Suprapubic skin (tissue), 4 donors: ENCODE data around the gene SLC1A7. TPM values are rescaled to one million over a fixed set of nuclear protein-coding genes. Genes with fewer than 3 reads are reported as not detected.

Source experiments
- DNase-seq, 2 donors: peaks; one replicate each; pipeline ENCODE4 v3.0.0-alpha.2; 2019; ENCODE audit warnings: low spot score in 2 of 2
- H3K27ac ChIP-seq: fragments of 200-600 bp; sonication (generic); one replicate; pipeline ENCODE4 v1.5.1; 2019
- H3K27me3 ChIP-seq: fragments of 200-600 bp; sonication (generic); one replicate; pipeline ENCODE4 v1.5.1; 2019
- H3K36me3 ChIP-seq: fragments of 200-600 bp; sonication (generic); one replicate; pipeline ENCODE4 v1.5.1; 2019
- H3K4me1 ChIP-seq: fragments of 200-600 bp; sonication (generic); one replicate; pipeline ENCODE4 v1.5.1; 2019
- H3K4me3 ChIP-seq: fragments of 200-600 bp; sonication (generic); one replicate; pipeline ENCODE4 v1.5.1; 2019; ENCODE audit warnings: mild to moderate bottlenecking
- H3K9me3 ChIP-seq: fragments of 200-600 bp; sonication (generic); one replicate; pipeline ENCODE4 v1.5.1; 2019
- EP300 ChIP-seq: sonication (generic); formaldehyde crosslinking; IDR thresholded peaks from one replicate; pipeline ENCODE4 v1.6.1; 2017; ENCODE audit warnings: antibody characterized with exemption
- POLR2A ChIP-seq, 2 donors: fragments of 450-650 bp; IDR thresholded peaks; one replicate each; pipeline ENCODE4 v1.6.1; 2017; ENCODE audit warnings: antibody characterized with exemption in 2 of 2, mild to moderate bottlenecking in 2 of 2, moderate library complexity in 2 of 2
- POLR2AphosphoS5 ChIP-seq, 3 donors: sonication (generic); formaldehyde crosslinking; IDR thresholded peaks; one replicate each; pipeline ENCODE4 v1.6.1; 2017; ENCODE audit warnings: antibody characterized with exemption in 3 of 3
- WGBS: methylation state at CpG from one replicate; pipeline ENCODE4 v1.1.5; 2018; 5-methylcytosine and 5-hydroxymethylcytosine counted together
- total RNA-seq, 4 donors: library from RNA; depleted of rRNA; stranded (reverse); fragments of >200 nt; gene quantifications; one replicate each; pipeline ENCODE4 v1.1.0, GENCODE V29; 2016
- TF ChIP-seq, protein P1 (sequence below), 2 donors: fragments of 200-600 bp in 1 of 2; fragments of 450-650 bp in 1 of 2; sonication (generic) in 1 of 2; IDR thresholded peaks; one replicate each; pipeline ENCODE4 v1.5.1; 2016 to 2019; ENCODE audit warnings: antibody characterized with exemption in 2 of 2, mild to moderate bottlenecking in 1 of 2, moderate library complexity in 1 of 2

The SLC1A7 gene
- total RNA-seq, 4 donors from 2014 or later: not detected

DNA sequence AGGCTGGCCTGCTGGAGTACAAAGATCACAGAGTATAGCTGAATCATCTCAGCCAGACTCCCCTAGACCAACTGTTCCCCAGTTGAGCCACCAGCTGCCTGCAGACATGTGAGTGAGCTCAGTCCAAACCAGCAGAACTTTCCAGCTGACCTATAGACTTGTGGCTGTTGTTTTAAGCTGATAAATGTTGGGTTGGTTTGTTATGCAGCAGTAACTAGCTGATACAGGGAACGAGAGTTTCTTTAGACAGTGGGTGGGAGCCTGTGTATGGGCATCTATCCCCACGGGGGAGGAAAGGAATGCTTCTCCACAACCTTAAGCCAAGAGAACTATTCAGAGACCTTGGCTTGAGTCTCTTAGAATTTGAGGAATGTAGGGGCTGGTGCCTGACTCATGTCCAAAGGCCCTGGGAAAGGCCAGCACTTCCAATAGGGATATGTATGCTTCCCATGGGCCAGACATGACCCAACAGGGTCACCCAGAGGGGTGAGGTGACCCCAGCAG lies 30.1 kb downstream of the SLC1A7 start:
- Histone ChIP-seq H3K4me3 (no peak overlapping the region), H3K36me3 (no peaks in the 10 kb centered on the region), H3K9me3 (no peaks in the 10 kb centered on the region), H3K27ac (no peak overlapping the region), H3K27me3 (no peaks in the 10 kb centered on the region), H3K4me1 (peaks cover 31% of the 10 kb centered on the region)
- TF ChIP-seq, protein P1, sequence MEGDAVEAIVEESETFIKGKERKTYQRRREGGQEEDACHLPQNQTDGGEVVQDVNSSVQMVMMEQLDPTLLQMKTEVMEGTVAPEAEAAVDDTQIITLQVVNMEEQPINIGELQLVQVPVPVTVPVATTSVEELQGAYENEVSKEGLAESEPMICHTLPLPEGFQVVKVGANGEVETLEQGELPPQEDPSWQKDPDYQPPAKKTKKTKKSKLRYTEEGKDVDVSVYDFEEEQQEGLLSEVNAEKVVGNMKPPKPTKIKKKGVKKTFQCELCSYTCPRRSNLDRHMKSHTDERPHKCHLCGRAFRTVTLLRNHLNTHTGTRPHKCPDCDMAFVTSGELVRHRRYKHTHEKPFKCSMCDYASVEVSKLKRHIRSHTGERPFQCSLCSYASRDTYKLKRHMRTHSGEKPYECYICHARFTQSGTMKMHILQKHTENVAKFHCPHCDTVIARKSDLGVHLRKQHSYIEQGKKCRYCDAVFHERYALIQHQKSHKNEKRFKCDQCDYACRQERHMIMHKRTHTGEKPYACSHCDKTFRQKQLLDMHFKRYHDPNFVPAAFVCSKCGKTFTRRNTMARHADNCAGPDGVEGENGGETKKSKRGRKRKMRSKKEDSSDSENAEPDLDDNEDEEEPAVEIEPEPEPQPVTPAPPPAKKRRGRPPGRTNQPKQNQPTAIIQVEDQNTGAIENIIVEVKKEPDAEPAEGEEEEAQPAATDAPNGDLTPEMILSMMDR (IDR thresholded peaks at IDR 0.05): no peak
- TF ChIP-seq EP300 (no peak), POLR2A (IDR thresholded peaks at IDR 0.05) (no peak), POLR2AphosphoS5 (IDR thresholded peaks at IDR 0.05) (no peak)
- DNase-seq: no peak
- 71% methylated on average over 2 of the region's 2 CpGs for WGBS

DNA sequence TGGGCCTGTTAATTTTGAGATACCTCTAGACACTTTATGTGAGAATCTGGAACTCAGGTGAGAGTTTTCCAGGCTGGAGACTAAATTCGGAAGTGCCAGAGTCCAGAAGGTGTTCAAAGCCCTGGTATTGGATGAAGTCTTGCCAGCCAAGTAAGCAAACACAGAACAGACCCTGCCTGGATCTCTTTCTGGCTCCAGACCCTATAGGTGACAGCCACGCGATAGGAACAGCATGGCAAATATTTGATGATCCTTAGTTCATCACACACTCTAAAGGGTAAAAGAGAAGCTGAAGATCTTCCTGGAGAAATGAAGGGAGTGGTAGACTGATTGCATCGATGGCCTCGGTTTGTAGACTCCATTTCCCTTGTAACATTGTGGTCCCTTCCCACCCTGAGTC lies 30.7 kb downstream of the SLC1A7 start:
- Histone ChIP-seq H3K4me3 (no peak overlapping the region), H3K36me3 (no peaks in the 10 kb centered on the region), H3K27ac (no peak overlapping the region), H3K27me3 (no peaks in the 10 kb centered on the region), H3K4me1 (peaks cover 31% of the 10 kb centered on the region), H3K9me3 (no peaks in the 10 kb centered on the region)
- WGBS: 76% methylated on average over 5 of the region's 5 CpGs
- no peak for TF ChIP-seq EP300
- TF ChIP-seq POLR2A (IDR thresholded peaks at IDR 0.05): no peak
- no peak for DNase-seq

DNA sequence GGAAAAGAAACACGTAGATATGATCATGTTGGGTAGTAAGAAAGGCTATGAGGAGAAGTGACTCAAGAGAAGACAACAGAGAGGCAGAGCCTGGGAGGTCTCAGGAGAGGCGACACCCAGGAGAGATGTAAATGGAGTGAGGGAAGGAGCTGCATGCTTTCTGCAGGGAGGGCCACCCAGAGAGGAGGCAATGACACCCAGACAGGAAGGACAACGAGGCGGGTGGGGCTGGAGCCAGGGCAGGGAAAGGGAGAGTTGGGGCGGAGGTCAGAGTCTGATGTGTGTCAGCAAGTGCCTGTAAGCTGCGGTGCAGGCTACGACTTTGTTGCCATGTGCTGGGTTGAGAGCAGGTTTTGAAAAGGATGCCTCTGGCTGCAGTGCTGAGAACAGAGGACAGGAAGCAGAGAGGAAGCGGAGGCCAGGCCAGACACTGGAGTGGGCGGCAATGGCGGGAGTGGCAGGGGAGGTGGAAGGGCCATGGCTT lies 31.3 kb downstream of the SLC1A7 start:
- Histone ChIP-seq H3K4me3 (no peak overlapping the region), H3K27ac (peak overlapping the region; percentile 70), H3K27me3 (no peaks in the 10 kb centered on the region), H3K9me3 (no peaks in the 10 kb centered on the region), H3K36me3 (no peaks in the 10 kb centered on the region), H3K4me1 (peaks cover 31% of the 10 kb centered on the region)
- 55% methylated on average over 10 of the region's 10 CpGs for WGBS
- no peak for TF ChIP-seq POLR2AphosphoS5 (IDR thresholded peaks at IDR 0.05)
- TF ChIP-seq, protein P1 (IDR thresholded peaks at IDR 0.05): no peak
- DNase-seq: no peak

DNA sequence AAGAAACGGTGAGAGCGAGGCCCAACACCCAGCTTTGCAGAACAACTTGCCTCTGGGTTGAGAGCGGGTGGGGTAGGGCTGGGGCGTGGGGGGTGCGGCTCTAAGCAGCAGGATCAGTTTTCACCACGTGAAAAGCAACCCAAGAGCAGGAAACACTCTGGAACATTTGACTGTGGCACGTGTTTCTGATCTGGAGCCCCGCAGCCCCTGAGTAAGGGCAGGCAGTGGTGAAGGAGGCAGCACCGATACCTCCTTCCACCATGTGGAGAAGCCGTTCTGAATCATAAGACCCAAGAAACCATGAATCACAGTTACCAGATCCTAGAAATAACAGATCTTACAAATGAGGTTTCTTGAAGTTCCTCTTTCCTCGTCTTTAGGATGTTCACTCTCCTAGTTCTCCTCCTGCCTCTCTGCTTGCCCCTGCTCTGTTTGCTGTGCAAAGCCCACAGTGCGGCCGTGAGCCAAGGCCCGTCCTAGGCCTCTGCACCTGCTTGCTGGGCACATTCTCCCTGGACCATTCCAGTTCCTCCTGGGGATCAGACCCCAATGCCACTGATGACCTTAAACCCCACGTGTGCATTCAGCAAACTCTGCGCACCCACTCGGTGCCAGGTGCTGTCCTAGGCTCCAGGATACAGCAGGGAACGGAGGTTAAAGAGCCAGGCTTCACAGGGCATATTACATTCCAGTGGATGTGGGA lies 31.9 kb downstream of the SLC1A7 start:
- Histone ChIP-seq H3K4me3 (no peak overlapping the region), H3K27ac (peak overlapping the region; percentile 70), H3K4me1 (peaks cover 31% of the 10 kb centered on the region), H3K36me3 (no peaks in the 10 kb centered on the region), H3K9me3 (no peaks in the 10 kb centered on the region), H3K27me3 (no peaks in the 10 kb centered on the region)
- WGBS: 58% methylated on average over 15 of the region's 18 CpGs
- DNase-seq: no peak
- TF ChIP-seq POLR2AphosphoS5 (IDR thresholded peaks at IDR 0.05) (no peak), EP300 (no peak), POLR2A (IDR thresholded peaks at IDR 0.05) (no peak)
- TF ChIP-seq, protein P1 (IDR thresholded peaks at IDR 0.05): no peak

DNA sequence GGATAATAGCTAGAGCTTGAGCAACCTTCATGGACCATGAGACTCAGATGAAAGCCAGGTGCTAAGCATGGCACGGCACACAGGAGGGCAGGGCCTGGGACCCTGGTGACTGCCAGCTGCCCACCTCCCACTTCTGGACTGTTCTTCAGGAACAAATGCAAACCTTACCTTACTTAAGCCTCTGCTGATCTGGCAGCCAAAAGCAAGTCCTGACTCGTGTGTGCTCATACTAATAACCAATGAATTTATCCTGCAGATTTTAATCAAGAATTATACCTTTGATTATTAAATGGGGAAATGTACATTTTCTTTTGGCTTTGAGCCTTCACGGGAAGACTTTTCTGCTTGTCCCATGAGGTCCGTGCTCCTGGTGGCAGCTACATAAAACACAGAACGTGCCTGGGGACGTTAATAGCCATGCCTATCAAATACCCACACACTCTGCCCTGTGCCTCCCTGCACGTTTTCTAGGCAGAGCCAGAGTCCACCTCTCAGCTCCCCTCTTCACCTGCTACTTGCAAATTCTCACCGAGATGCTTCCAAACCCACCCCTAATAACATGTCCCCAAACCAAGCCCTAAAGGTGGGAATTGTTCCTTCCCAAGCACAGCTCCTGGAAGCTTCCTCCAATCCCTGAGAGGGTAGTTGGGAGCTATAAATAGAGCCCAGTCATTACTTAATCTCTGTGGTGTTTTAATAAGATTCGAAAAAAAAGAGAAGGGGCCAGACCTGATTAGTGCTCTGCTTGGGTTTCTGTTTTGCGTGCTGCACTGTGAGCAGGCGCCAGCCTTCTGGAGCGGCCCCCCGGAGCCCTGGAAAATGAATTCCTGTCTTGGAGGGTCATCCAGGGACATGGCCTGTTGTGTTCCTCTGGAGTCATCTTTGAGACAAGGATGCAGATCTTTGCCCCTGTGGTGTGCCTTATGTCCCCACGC lies 33.5 kb downstream of the SLC1A7 start:
- H3K36me3 ChIP-seq: no peaks in the 10 kb centered on the region
- DNase-seq: no peak
- no peaks in the 10 kb centered on the region for H3K27me3 ChIP-seq
- no peak for TF ChIP-seq EP300
- TF ChIP-seq, protein P1 (IDR thresholded peaks at IDR 0.05): no peak
- TF ChIP-seq POLR2AphosphoS5 (IDR thresholded peaks at IDR 0.05): no peak
- no peak for TF ChIP-seq POLR2A (IDR thresholded peaks at IDR 0.05)
- no peak overlapping the region for H3K4me3 ChIP-seq
- WGBS: 40% methylated on average over 13 of the region's 14 CpGs
- peaks cover 31% of the 10 kb centered on the region for H3K4me1 ChIP-seq
- H3K9me3 ChIP-seq: no peaks in the 10 kb centered on the region
- peak overlapping the region; percentile 20 for H3K27ac ChIP-seq
